Measurements from ENCODE around the gene ESRRA.

ESRRA gene

DNA sequence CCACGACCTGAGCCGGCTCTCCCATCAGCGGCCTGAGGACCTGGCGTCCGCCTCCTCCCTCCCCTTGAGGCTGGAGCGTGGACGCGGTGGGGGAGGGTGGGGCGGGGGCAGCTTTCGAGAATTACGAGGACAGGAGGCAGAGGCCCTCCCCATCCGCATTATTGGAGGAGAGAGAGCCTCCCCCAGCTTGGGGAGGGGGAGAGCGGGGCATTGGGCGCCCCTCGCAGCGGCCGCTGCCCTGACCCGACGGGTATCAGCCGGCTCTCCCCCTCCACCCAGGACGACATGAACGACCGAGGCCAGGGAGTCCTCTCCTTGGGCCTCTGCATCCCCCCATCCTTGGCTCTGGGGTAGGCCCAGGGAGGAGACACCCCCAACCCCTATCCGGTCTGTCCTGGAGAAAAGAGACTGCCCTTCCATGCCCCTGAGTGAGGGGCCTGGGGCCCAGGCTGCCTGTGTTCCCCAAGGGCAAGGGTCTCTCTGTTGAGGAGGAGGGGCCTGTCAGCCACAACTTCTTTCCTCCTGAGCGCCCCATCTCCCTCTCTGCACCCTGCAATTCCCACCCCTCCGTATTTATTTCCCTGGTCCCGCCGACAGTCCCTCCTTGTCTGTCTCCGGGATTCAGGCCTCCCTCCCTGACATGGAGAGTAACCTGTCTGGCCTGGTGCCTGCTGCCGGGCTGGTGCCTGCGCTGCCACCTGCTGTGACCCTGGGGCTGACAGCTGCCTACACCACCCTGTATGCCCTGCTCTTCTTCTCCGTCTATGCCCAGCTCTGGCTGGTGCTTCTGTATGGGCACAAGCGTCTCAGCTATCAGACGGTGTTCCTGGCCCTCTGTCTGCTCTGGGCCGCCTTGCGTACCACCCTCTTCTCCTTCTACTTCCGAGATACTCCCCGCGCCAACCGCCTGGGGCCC, 19.2 kb upstream of the ESRRA start:
- no peak for DNase-seq (ENCODE audit: extremely low spot score)
- TF ChIP-seq FOXA1 (IDR thresholded peaks at IDR 0.05) (no peak), ARNT (IDR thresholded peaks at IDR 0.05) (no peak)
- ChIA-PET CTCF (interaction anchor here (0.8 kb wide), 1 partner anchor 15 kb away, joined by 6 read pairs; no protein-coding TSS in a partner anchor), POLR2A (interaction anchor here (1.0 to 8.5 kb wide), 6 partner anchors 10 to 55 kb away, joined by 3 to 81 read pairs (median 7); partner anchors contain the start of gene ESRRA)

DNA sequence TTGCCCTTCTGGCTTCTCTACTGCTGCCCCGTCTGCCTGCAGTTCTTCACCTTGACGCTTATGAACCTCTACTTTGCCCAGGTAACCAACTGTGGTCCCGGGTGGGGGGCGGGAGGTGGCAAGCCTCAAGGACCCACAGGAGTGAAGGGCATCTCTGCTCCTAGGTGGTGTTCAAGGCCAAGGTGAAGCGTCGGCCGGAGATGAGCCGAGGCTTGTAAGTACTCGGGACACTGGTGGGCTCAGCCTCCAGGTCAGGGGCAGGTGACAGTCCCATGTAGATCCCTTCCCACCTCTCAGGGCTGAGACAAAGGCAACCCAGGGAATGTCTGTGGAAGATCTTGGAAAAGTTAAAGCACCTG, 18.5 kb upstream of the ESRRA start:
- no peak for TF ChIP-seq NFRKB (IDR thresholded peaks at IDR 0.05)
- no peak for TF ChIP-seq ZNF384 (IDR thresholded peaks at IDR 0.05)
- no peak for TF ChIP-seq HDGF (IDR thresholded peaks at IDR 0.05; ENCODE audit: borderline replicate concordance)
- no peak for TF ChIP-seq LEF1 (IDR thresholded peaks at IDR 0.05; ENCODE audit: borderline replicate concordance)
- no peak for TF ChIP-seq SP1 (IDR thresholded peaks at IDR 0.05)
- TF ChIP-seq, protein P1, sequence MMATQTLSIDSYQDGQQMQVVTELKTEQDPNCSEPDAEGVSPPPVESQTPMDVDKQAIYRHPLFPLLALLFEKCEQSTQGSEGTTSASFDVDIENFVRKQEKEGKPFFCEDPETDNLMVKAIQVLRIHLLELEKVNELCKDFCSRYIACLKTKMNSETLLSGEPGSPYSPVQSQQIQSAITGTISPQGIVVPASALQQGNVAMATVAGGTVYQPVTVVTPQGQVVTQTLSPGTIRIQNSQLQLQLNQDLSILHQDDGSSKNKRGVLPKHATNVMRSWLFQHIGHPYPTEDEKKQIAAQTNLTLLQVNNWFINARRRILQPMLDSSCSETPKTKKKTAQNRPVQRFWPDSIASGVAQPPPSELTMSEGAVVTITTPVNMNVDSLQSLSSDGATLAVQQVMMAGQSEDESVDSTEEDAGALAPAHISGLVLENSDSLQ (IDR thresholded peaks at IDR 0.05) = no peak
- no peak for TF ChIP-seq TARDBP (IDR thresholded peaks at IDR 0.05)
- TF ChIP-seq ELF4 (IDR thresholded peaks at IDR 0.05) = no peak
- no peak for TF ChIP-seq L3MBTL2 (conservative IDR thresholded peaks at IDR 0.05)
- no peak for TF ChIP-seq ARNT (IDR thresholded peaks at IDR 0.05)
- TF ChIP-seq CTBP1 (IDR thresholded peaks at IDR 0.05; ENCODE audit: borderline replicate concordance) = no peak
- no peak for TF ChIP-seq FOXK2 (IDR thresholded peaks at IDR 0.05)
- TF ChIP-seq SUZ12 (IDR thresholded peaks at IDR 0.05) = no peak
- no peak for TF ChIP-seq BHLHE40 (IDR thresholded peaks at IDR 0.05; ENCODE audit: borderline replicate concordance)
- no peak for TF ChIP-seq FOXM1 (IDR thresholded peaks at IDR 0.05; ENCODE audit: borderline replicate concordance)
- TF ChIP-seq FOXA1 (IDR thresholded peaks at IDR 0.05) = no peak
- CTCF ChIA-PET = interaction anchor here (0.8 kb wide), 1 partner anchor 14 kb away, joined by 6 read pairs; no protein-coding TSS in a partner anchor
- POLR2A ChIA-PET = interaction anchor here (1.0 to 8.5 kb wide), 2 partner anchors 11 to 16 kb away, joined by 3 to 81 read pairs; no protein-coding TSS in a partner anchor
- no peak for DNase-seq (ENCODE audit: extremely low spot score)

GRCh38 chr11:64287676-64288352, 17.5 kb upstream of the ESRRA start:
- CTCF ChIA-PET = interaction anchor here (0.7 kb wide), 1 partner anchor 69 kb away, joined by 3 read pairs; no protein-coding TSS in a partner anchor
- no peak for DNase-seq (ENCODE audit: extremely low spot score)
- TF ChIP-seq ARNT (IDR thresholded peaks at IDR 0.05) (no peak), BHLHE40 (IDR thresholded peaks at IDR 0.05; ENCODE audit: borderline replicate concordance) (no peak), SP1 (IDR thresholded peaks at IDR 0.05) (no peak), FOXM1 (IDR thresholded peaks at IDR 0.05; ENCODE audit: borderline replicate concordance) (no peak), FOXA1 (IDR thresholded peaks at IDR 0.05) (no peak), ZNF384 (IDR thresholded peaks at IDR 0.05) (no peak), FOXK2 (IDR thresholded peaks at IDR 0.05) (no peak), LEF1 (IDR thresholded peaks at IDR 0.05; ENCODE audit: borderline replicate concordance) (no peak), TARDBP (IDR thresholded peaks at IDR 0.05) (no peak), SUZ12 (IDR thresholded peaks at IDR 0.05) (no peak), L3MBTL2 (conservative IDR thresholded peaks at IDR 0.05) (no peak), HDGF (IDR thresholded peaks at IDR 0.05; ENCODE audit: borderline replicate concordance) (no peak), NFRKB (IDR thresholded peaks at IDR 0.05) (no peak), CTBP1 (IDR thresholded peaks at IDR 0.05; ENCODE audit: borderline replicate concordance) (no peak)
- POLR2A ChIA-PET = interaction anchor here (1.4 to 8.5 kb wide), 2 partner anchors 17 to 30 kb away, joined by 3 to 81 read pairs; partner anchors contain the start of gene PRDX5

DNA sequence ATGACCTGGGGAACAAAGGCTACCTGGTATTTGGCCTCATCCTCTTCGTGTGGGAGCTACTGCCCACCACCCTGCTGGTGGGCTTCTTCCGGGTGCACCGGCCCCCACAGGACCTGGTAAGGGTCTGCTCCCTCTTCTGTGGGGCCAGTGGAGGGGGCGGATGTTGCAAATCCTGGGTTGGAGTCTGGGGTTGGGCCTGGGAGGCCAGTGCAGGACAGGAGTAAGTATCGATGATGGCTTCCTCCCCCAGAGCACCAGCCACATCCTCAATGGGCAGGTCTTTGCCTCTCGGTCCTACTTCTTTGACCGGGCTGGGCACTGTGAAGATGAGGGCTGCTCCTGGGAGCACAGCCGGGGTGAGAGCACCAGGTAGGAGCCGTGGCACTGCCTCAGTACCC, 17.0 kb upstream of the ESRRA start:
- POLR2A ChIA-PET = interaction anchor here (1.4 to 8.5 kb wide), 2 partner anchors 18 to 30 kb away, joined by 3 to 81 read pairs; partner anchors contain the start of gene PRDX5
- CTCF ChIA-PET = no interaction called here
- no peak for DNase-seq (ENCODE audit: extremely low spot score)
- TF ChIP-seq, protein P1 (IDR thresholded peaks at IDR 0.05) = no peak
- no peak for TF ChIP-seq BHLHE40 (IDR thresholded peaks at IDR 0.05; ENCODE audit: borderline replicate concordance)
- no peak for TF ChIP-seq CTBP1 (IDR thresholded peaks at IDR 0.05; ENCODE audit: borderline replicate concordance)
- no peak for TF ChIP-seq ELF4 (IDR thresholded peaks at IDR 0.05)
- TF ChIP-seq TARDBP (IDR thresholded peaks at IDR 0.05) = no peak
- TF ChIP-seq FOXA1 (IDR thresholded peaks at IDR 0.05) = no peak
- no peak for TF ChIP-seq ZNF384 (IDR thresholded peaks at IDR 0.05)

DNA sequence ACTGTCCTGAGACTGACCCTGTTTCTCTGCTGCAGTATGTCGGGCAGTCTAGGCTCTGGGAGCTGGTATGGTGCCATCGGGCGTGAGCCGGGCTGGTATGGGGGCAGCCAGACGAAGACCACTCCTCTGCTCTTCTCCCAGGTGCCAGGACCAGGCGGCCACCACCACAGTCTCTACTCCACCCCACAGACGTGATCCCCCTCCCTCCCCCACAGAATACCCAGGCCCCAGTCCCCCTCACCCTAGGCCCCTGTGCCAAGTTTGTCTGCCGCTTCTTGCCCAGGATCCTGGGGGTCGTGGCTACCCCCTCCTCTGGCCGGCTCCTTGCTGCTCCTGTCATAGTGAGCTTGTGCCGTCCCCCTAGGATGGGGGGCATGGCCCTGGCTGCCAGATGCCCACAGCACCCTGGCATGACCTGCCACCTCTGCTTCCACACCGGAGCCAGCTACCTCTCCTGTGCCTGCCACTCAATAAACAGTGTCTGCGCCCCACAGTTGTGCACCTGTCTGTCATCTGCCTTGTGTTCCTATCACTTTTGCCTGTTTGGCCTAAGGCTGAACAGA, 16.2 kb upstream of the ESRRA start:
- POLR2A ChIA-PET = interaction anchor here (0.9 to 2.2 kb wide), 4 partner anchors 12 to 103 kb away, joined by 3 to 13 read pairs (median 4); partner anchors contain the start of gene STIP1
- CTCF ChIA-PET = interaction anchor here (1.1 to 2.1 kb wide), 2 partner anchors 12 to 68 kb away, joined by 6 to 9 read pairs; no protein-coding TSS in a partner anchor
- no peak for DNase-seq (ENCODE audit: extremely low spot score)

More for the DNA sequence above, 16.2 kb upstream of the ESRRA start:
- no peak for TF ChIP-seq BHLHE40 (IDR thresholded peaks at IDR 0.05; ENCODE audit: borderline replicate concordance)
- TF ChIP-seq LEF1 (IDR thresholded peaks at IDR 0.05; ENCODE audit: borderline replicate concordance) = no peak
- TF ChIP-seq CTBP1 (IDR thresholded peaks at IDR 0.05; ENCODE audit: borderline replicate concordance) = no peak
- TF ChIP-seq HDGF (IDR thresholded peaks at IDR 0.05; ENCODE audit: borderline replicate concordance) = no peak
- TF ChIP-seq ELF4 (IDR thresholded peaks at IDR 0.05) = no peak

Data from HEK293T (cell line).